Esophagus muscularis mucosa (tissue), 3 donors: Measurements from ENCODE around the gene MKI67.

Source experiments
- CTCF ChIP-seq, 3 experiments: fragments of 200-600 bp in 2 of 3; fragments of 450-650 bp in 1 of 3; sonication (generic) in 2 of 3; IDR thresholded peaks; one replicate each; pipeline ENCODE4 v1.5.1; 2017 to 2019; ENCODE audit warnings: antibody characterized with exemption in 3 of 3, mild to moderate bottlenecking in 2 of 3, moderate library complexity in 1 of 3
- POLR2A ChIP-seq: fragments of 450-650 bp; IDR thresholded peaks from one replicate; pipeline ENCODE4 v1.6.1; 2017; ENCODE audit warnings: antibody characterized with exemption, moderate library complexity, mild to moderate bottlenecking, low read depth

GRCh38 chr10:128103229-128103714 is 23.0 kb downstream of the MKI67 start:
- TF ChIP-seq CTCF (IDR thresholded peaks at IDR 0.05): no peak
- TF ChIP-seq POLR2A: no peak
